ENCODE results near the gene KDF1.
"Not testable (repeated sequence)": the region's sequence is repeated elsewhere in the genome, so short reads cannot be mapped to it uniquely, and the experiment has no call there.

DNA sequence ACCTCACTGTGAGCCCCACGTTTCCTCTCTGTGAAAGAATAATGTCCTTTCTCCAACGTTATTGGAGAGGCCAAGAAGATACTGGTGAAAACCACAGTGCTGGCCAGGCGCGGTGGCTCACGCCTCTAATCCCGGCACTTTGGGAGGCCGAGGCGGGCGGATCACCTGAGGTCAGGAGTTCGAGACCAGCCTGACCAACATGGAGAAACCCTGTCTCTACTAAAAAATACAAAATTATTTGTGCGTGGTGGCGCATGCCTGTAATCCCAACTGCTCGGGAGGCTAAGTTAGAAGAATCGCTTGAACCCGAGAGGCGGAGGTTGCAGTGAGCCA lies 11.6 kb downstream of the KDF1 start:
- TF ChIP-seq EGR1 (IDR thresholded peaks at IDR 0.05; ENCODE audit: low read depth in 2 of 2); JUND (IDR thresholded peaks at IDR 0.05); TAF1 (conservative IDR thresholded peaks at IDR 0.05): not testable (repeated sequence)
- TF ChIP-seq, protein P1, sequence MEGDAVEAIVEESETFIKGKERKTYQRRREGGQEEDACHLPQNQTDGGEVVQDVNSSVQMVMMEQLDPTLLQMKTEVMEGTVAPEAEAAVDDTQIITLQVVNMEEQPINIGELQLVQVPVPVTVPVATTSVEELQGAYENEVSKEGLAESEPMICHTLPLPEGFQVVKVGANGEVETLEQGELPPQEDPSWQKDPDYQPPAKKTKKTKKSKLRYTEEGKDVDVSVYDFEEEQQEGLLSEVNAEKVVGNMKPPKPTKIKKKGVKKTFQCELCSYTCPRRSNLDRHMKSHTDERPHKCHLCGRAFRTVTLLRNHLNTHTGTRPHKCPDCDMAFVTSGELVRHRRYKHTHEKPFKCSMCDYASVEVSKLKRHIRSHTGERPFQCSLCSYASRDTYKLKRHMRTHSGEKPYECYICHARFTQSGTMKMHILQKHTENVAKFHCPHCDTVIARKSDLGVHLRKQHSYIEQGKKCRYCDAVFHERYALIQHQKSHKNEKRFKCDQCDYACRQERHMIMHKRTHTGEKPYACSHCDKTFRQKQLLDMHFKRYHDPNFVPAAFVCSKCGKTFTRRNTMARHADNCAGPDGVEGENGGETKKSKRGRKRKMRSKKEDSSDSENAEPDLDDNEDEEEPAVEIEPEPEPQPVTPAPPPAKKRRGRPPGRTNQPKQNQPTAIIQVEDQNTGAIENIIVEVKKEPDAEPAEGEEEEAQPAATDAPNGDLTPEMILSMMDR (IDR thresholded peaks at IDR 0.05; ENCODE audit: low read depth, low read length, missing input control), result not testable (repeated sequence)
- TF ChIP-seq, protein P2, sequence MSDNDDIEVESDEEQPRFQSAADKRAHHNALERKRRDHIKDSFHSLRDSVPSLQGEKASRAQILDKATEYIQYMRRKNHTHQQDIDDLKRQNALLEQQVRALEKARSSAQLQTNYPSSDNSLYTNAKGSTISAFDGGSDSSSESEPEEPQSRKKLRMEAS (IDR thresholded peaks at IDR 0.05), result not testable (repeated sequence)
- TF ChIP-seq, protein P3, sequence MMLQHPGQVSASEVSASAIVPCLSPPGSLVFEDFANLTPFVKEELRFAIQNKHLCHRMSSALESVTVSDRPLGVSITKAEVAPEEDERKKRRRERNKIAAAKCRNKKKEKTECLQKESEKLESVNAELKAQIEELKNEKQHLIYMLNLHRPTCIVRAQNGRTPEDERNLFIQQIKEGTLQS (IDR thresholded peaks at IDR 0.05), result not testable (repeated sequence)
